Measurements from ENCODE around the gene TNFRSF18.

Gene TNFRSF18

GRCh38 chr1:1218524-1219200 is 12.3 kb upstream of the TNFRSF18 start:
- Histone ChIP-seq H3K4me1 (ENCODE audit: control insufficient read depth, insufficient read depth, low read depth, low read length) (peaks cover 55% of the 10 kb centered on the region), H3K9me3 (ENCODE audit: control insufficient read depth, low read length) (no peaks in the 10 kb centered on the region), H3K23ac (ENCODE audit: low read length in 2 of 2) (no peak overlapping the region), H4K8ac (ENCODE audit: low read length) (no peak overlapping the region), H3K79me1 (replicated peaks; ENCODE audit: low read length, poor library complexity, severe bottlenecking) (peaks cover 43% of the 10 kb centered on the region), H2AK5ac (ENCODE audit: low read length, severe bottlenecking) (peak overlapping the region; percentile 6), H3K4me3 (ENCODE audit: insufficient read depth in 1 of 2, low read depth in 1 of 2, low read length in 2 of 2) (no peak overlapping the region), H3K27me3 (ENCODE audit: control insufficient read depth in 1 of 2, insufficient read depth in 1 of 2, low read length in 2 of 2) (no peaks in the 10 kb centered on the region), H3K4me2 (ENCODE audit: low read length, poor library complexity, severe bottlenecking) (no peak overlapping the region), H3K14ac (ENCODE audit: low read length in 2 of 2) (no peak overlapping the region), H3K36me3 (ENCODE audit: control insufficient read depth in 1 of 2, insufficient read depth in 2 of 2, low read depth in 1 of 2, low read length in 2 of 2) (peaks cover 64 to 90% of the 10 kb centered on the region in 2 experiments), H2AFZ (ENCODE audit: low read depth, low read length) (no peak overlapping the region), H2BK5ac (ENCODE audit: low read depth, low read length, poor library complexity, severe bottlenecking) (no peak overlapping the region), H3K4ac (ENCODE audit: low read depth in 1 of 2, low read length in 2 of 2) (no peak overlapping the region), H3K27ac (ENCODE audit: low read length, poor library complexity, severe bottlenecking) (no peak overlapping the region), H4K91ac (ENCODE audit: low read length) (no peak overlapping the region), H2BK15ac (ENCODE audit: low read depth, poor library complexity, severe bottlenecking) (peak overlapping the region; percentile 74), H3K9ac (ENCODE audit: low read length) (no peak overlapping the region), H3K18ac (ENCODE audit: low read depth in 1 of 2, low read length in 2 of 2) (no peak overlapping the region), H2BK120ac (ENCODE audit: low read depth, low read length) (no peak overlapping the region), H2BK12ac (ENCODE audit: low read length in 2 of 2) (no peak overlapping the region)
- DNase-seq = no peak
- 97% methylated on average over 36 of the region's 36 CpGs for WGBS

- H2AK5ac ChIP-seq (ENCODE audit: low read length, severe bottlenecking) = peak overlapping the region; percentile 82
- H3K9me3 ChIP-seq (ENCODE audit: control insufficient read depth, low read length) = no peaks in the 10 kb centered on the region
- peaks cover 59% of the 10 kb centered on the region for H3K4me1 ChIP-seq (ENCODE audit: control insufficient read depth, insufficient read depth, low read depth, low read length)
- peak overlapping the region; percentile 67 for H3K27ac ChIP-seq (ENCODE audit: low read length, poor library complexity, severe bottlenecking)
- H4K8ac ChIP-seq (ENCODE audit: low read length) = no peak overlapping the region
- H4K91ac ChIP-seq (ENCODE audit: low read length) = no peak overlapping the region
- 93% methylated on average over 52 of the region's 52 CpGs for WGBS
- no peak overlapping the region for H3K9ac ChIP-seq (ENCODE audit: low read length)
- H3K18ac ChIP-seq (ENCODE audit: low read depth in 1 of 2, low read length in 2 of 2) = no peak overlapping the region
- no peaks in the 10 kb centered on the region for H3K27me3 ChIP-seq (ENCODE audit: control insufficient read depth in 1 of 2, insufficient read depth in 1 of 2, low read length in 2 of 2)
- no peak overlapping the region for H3K4me2 ChIP-seq (ENCODE audit: low read length, poor library complexity, severe bottlenecking)
- no peak overlapping the region for H2BK120ac ChIP-seq (ENCODE audit: low read depth, low read length)
- no peak overlapping the region for H3K14ac ChIP-seq (ENCODE audit: low read length in 2 of 2)
- H2AFZ ChIP-seq (ENCODE audit: low read depth, low read length) = no peak overlapping the region
- peak overlapping the region in 1 of 2 experiments; percentile 7 for H3K4me3 ChIP-seq (ENCODE audit: insufficient read depth in 1 of 2, low read depth in 1 of 2, low read length in 2 of 2)
- H2BK5ac ChIP-seq (ENCODE audit: low read depth, low read length, poor library complexity, severe bottlenecking) = no peak overlapping the region
- peaks cover 58 to 85% of the 10 kb centered on the region in 2 experiments for H3K36me3 ChIP-seq (ENCODE audit: control insufficient read depth in 1 of 2, insufficient read depth in 2 of 2, low read depth in 1 of 2, low read length in 2 of 2)
- H2BK12ac ChIP-seq (ENCODE audit: low read length in 2 of 2) = no peak overlapping the region
- no peak overlapping the region for H3K23ac ChIP-seq (ENCODE audit: low read length in 2 of 2)
- DNase-seq = no peak
- no peak overlapping the region for H3K4ac ChIP-seq (ENCODE audit: low read depth in 1 of 2, low read length in 2 of 2)
- no peak overlapping the region for H2BK15ac ChIP-seq (ENCODE audit: low read depth, poor library complexity, severe bottlenecking)
- H3K79me1 ChIP-seq (replicated peaks; ENCODE audit: low read length, poor library complexity, severe bottlenecking) = peaks cover 40% of the 10 kb centered on the region
Measured at GRCh38 chr1:1217621-1218523, 11.5 kb upstream of the TNFRSF18 start.

GRCh38 chr1:1216770-1217620 is 10.6 kb upstream of the TNFRSF18 start:
- Histone ChIP-seq H3K23ac (ENCODE audit: low read length in 2 of 2) (no peak overlapping the region), H3K9ac (ENCODE audit: low read length) (no peak overlapping the region), H2BK12ac (ENCODE audit: low read length in 2 of 2) (no peak overlapping the region), H3K27ac (ENCODE audit: low read length, poor library complexity, severe bottlenecking) (peak overlapping the region; percentile 67), H2BK120ac (ENCODE audit: low read depth, low read length) (no peak overlapping the region), H3K18ac (ENCODE audit: low read depth in 1 of 2, low read length in 2 of 2) (no peak overlapping the region), H2AFZ (ENCODE audit: low read depth, low read length) (no peak overlapping the region), H2AK5ac (ENCODE audit: low read length, severe bottlenecking) (peak overlapping the region; percentile 82), H3K14ac (ENCODE audit: low read length in 2 of 2) (no peak overlapping the region), H2BK5ac (ENCODE audit: low read depth, low read length, poor library complexity, severe bottlenecking) (no peak overlapping the region), H3K4me2 (ENCODE audit: low read length, poor library complexity, severe bottlenecking) (no peak overlapping the region), H3K4me1 (ENCODE audit: control insufficient read depth, insufficient read depth, low read depth, low read length) (peaks cover 63% of the 10 kb centered on the region), H3K79me1 (replicated peaks; ENCODE audit: low read length, poor library complexity, severe bottlenecking) (peaks cover 36% of the 10 kb centered on the region), H2BK15ac (ENCODE audit: low read depth, poor library complexity, severe bottlenecking) (no peak overlapping the region), H3K4ac (ENCODE audit: low read depth in 1 of 2, low read length in 2 of 2) (no peak overlapping the region), H4K91ac (ENCODE audit: low read length) (no peak overlapping the region), H3K4me3 (ENCODE audit: insufficient read depth in 1 of 2, low read depth in 1 of 2, low read length in 2 of 2) (peak overlapping the region in 1 of 2 experiments; percentile 7), H3K27me3 (ENCODE audit: control insufficient read depth in 1 of 2, insufficient read depth in 1 of 2, low read length in 2 of 2) (no peaks in the 10 kb centered on the region), H4K8ac (ENCODE audit: low read length) (no peak overlapping the region), H3K36me3 (ENCODE audit: control insufficient read depth in 1 of 2, insufficient read depth in 2 of 2, low read depth in 1 of 2, low read length in 2 of 2) (peaks cover 50 to 76% of the 10 kb centered on the region in 2 experiments), H3K9me3 (ENCODE audit: control insufficient read depth, low read length) (no peaks in the 10 kb centered on the region)
- WGBS = 98% methylated on average over 62 of the region's 74 CpGs
- no peak for DNase-seq
